ENCODE results near the gene CAMTA1. TPM values are rescaled to one million over a fixed set of nuclear protein-coding genes. Genes with fewer than 3 reads are reported as not detected.
A peak's percentile ranks its signal among the peaks of the same experiment; 100 is the strongest.

Gene CAMTA1
- polyA plus RNA-seq, 2 donors: 61.1 to 75.0 TPM

GRCh38 chr1:7298145-7298544 lies 512.9 kb downstream of the CAMTA1 start:
- no peaks in the 10 kb centered on the region for H3K27me3 ChIP-seq (ENCODE audit: control insufficient read depth in 1 of 2, insufficient read depth in 2 of 2, low read length in 2 of 2)
- no peaks in the 10 kb centered on the region for H3K9me3 ChIP-seq (ENCODE audit: control insufficient read depth in 2 of 2, insufficient read depth in 1 of 2, low read depth in 1 of 2, low read length in 1 of 2)
- H3K4me1 ChIP-seq (ENCODE audit: control insufficient read depth in 2 of 2, insufficient read depth in 2 of 2, low read length in 1 of 2): peaks cover 0 to 1% of the 10 kb centered on the region in 2 donors
- no peaks in the 10 kb centered on the region for H3K36me3 ChIP-seq (ENCODE audit: control insufficient read depth in 2 of 2, insufficient read depth in 2 of 2, low read length in 1 of 2)
- 63 to 64% methylated on average over 4 of the region's 4 CpGs for WGBS, 2 donors
- H3K4me3 ChIP-seq (ENCODE audit: low read depth in 1 of 2, low read length in 2 of 2): no peak overlapping the region
- H3K27ac ChIP-seq (ENCODE audit: low read depth in 2 of 2, low read length in 1 of 2): no peak overlapping the region

- H3K36me3 ChIP-seq (ENCODE audit: control insufficient read depth in 2 of 2, insufficient read depth in 2 of 2, low read length in 1 of 2): no peaks in the 10 kb centered on the region
- WGBS, 2 donors: 25 to 32% methylated on average over 4 of the region's 4 CpGs
- H3K4me3 ChIP-seq (ENCODE audit: low read depth in 1 of 2, low read length in 2 of 2): no peak overlapping the region
- no peaks in the 10 kb centered on the region for H3K27me3 ChIP-seq (ENCODE audit: control insufficient read depth in 1 of 2, insufficient read depth in 2 of 2, low read length in 2 of 2)
- H3K27ac ChIP-seq (ENCODE audit: low read depth in 2 of 2, low read length in 1 of 2): no peak overlapping the region
- peaks cover 0 to 1% of the 10 kb centered on the region in 2 donors for H3K4me1 ChIP-seq (ENCODE audit: control insufficient read depth in 2 of 2, insufficient read depth in 2 of 2, low read length in 1 of 2)
- H3K9me3 ChIP-seq (ENCODE audit: control insufficient read depth in 2 of 2, insufficient read depth in 1 of 2, low read depth in 1 of 2, low read length in 1 of 2): no peaks in the 10 kb centered on the region
Observed at GRCh38 chr1:7298749-7299151, 513.5 kb downstream of the CAMTA1 start.

GRCh38 chr1:7299329-7299799 lies 514.1 kb downstream of the CAMTA1 start:
- Histone ChIP-seq H3K27ac (ENCODE audit: low read depth in 2 of 2, low read length in 1 of 2) (peak overlapping the region in 1 of 2 donors; percentile 36), H3K9me3 (ENCODE audit: control insufficient read depth in 2 of 2, insufficient read depth in 1 of 2, low read depth in 1 of 2, low read length in 1 of 2) (no peaks in the 10 kb centered on the region), H3K27me3 (ENCODE audit: control insufficient read depth in 1 of 2, insufficient read depth in 2 of 2, low read length in 2 of 2) (no peaks in the 10 kb centered on the region), H3K36me3 (ENCODE audit: control insufficient read depth in 2 of 2, insufficient read depth in 2 of 2, low read length in 1 of 2) (no peaks in the 10 kb centered on the region), H3K4me1 (ENCODE audit: control insufficient read depth in 2 of 2, insufficient read depth in 2 of 2, low read length in 1 of 2) (peaks cover 0 to 1% of the 10 kb centered on the region in 2 donors), H3K4me3 (ENCODE audit: low read depth in 1 of 2, low read length in 2 of 2) (no peak overlapping the region)
- 10 to 24% methylated on average over 8 of the region's 8 CpGs for WGBS, 2 donors

GRCh38 chr1:7299994-7300393 lies 514.7 kb downstream of the CAMTA1 start:
- Histone ChIP-seq H3K27me3 (ENCODE audit: control insufficient read depth in 1 of 2, insufficient read depth in 2 of 2, low read length in 2 of 2) (no peaks in the 10 kb centered on the region), H3K4me3 (ENCODE audit: low read depth in 1 of 2, low read length in 2 of 2) (no peak overlapping the region), H3K36me3 (ENCODE audit: control insufficient read depth in 2 of 2, insufficient read depth in 2 of 2, low read length in 1 of 2) (no peaks in the 10 kb centered on the region), H3K4me1 (ENCODE audit: control insufficient read depth in 2 of 2, insufficient read depth in 2 of 2, low read length in 1 of 2) (peaks cover 0 to 1% of the 10 kb centered on the region in 2 donors), H3K9me3 (ENCODE audit: control insufficient read depth in 2 of 2, insufficient read depth in 1 of 2, low read depth in 1 of 2, low read length in 1 of 2) (no peaks in the 10 kb centered on the region), H3K27ac (ENCODE audit: low read depth in 2 of 2, low read length in 1 of 2) (no peak overlapping the region)
- 64 to 66% methylated on average over 2 of the region's 2 CpGs for WGBS, 2 donors

- no peak overlapping the region for H3K27ac ChIP-seq (ENCODE audit: low read depth in 2 of 2, low read length in 1 of 2)
- no peaks in the 10 kb centered on the region for H3K9me3 ChIP-seq (ENCODE audit: control insufficient read depth in 2 of 2, insufficient read depth in 1 of 2, low read depth in 1 of 2, low read length in 1 of 2)
- 71 to 75% methylated on average over 10 of the region's 10 CpGs for WGBS, 2 donors
- H3K4me1 ChIP-seq (ENCODE audit: control insufficient read depth in 2 of 2, insufficient read depth in 2 of 2, low read length in 1 of 2): peaks cover 0 to 1% of the 10 kb centered on the region in 2 donors
- H3K4me3 ChIP-seq (ENCODE audit: low read depth in 1 of 2, low read length in 2 of 2): no peak overlapping the region
- no peaks in the 10 kb centered on the region for H3K36me3 ChIP-seq (ENCODE audit: control insufficient read depth in 2 of 2, insufficient read depth in 2 of 2, low read length in 1 of 2)
- H3K27me3 ChIP-seq (ENCODE audit: control insufficient read depth in 1 of 2, insufficient read depth in 2 of 2, low read length in 2 of 2): no peaks in the 10 kb centered on the region
Observed at GRCh38 chr1:7300893-7301663, 515.8 kb downstream of the CAMTA1 start.

GRCh38 chr1:7301664-7301981 lies 516.4 kb downstream of the CAMTA1 start:
- 68 to 83% methylated on average over 7 of the region's 7 CpGs for WGBS, 2 donors
- Histone ChIP-seq H3K36me3 (ENCODE audit: control insufficient read depth in 2 of 2, insufficient read depth in 2 of 2, low read length in 1 of 2) (no peaks in the 10 kb centered on the region), H3K27me3 (ENCODE audit: control insufficient read depth in 1 of 2, insufficient read depth in 2 of 2, low read length in 2 of 2) (no peaks in the 10 kb centered on the region), H3K9me3 (ENCODE audit: control insufficient read depth in 2 of 2, insufficient read depth in 1 of 2, low read depth in 1 of 2, low read length in 1 of 2) (no peaks in the 10 kb centered on the region), H3K4me3 (ENCODE audit: low read depth in 1 of 2, low read length in 2 of 2) (no peak overlapping the region), H3K4me1 (ENCODE audit: control insufficient read depth in 2 of 2, insufficient read depth in 2 of 2, low read length in 1 of 2) (peaks cover 0 to 1% of the 10 kb centered on the region in 2 donors), H3K27ac (ENCODE audit: low read depth in 2 of 2, low read length in 1 of 2) (no peak overlapping the region)

GRCh38 chr1:7302126-7302525 lies 516.9 kb downstream of the CAMTA1 start:
- H3K27me3 ChIP-seq (ENCODE audit: control insufficient read depth in 1 of 2, insufficient read depth in 2 of 2, low read length in 2 of 2): no peaks in the 10 kb centered on the region
- H3K4me1 ChIP-seq (ENCODE audit: control insufficient read depth in 2 of 2, insufficient read depth in 2 of 2, low read length in 1 of 2): peaks cover 0 to 1% of the 10 kb centered on the region in 2 donors
- 80 to 84% methylated on average over 6 of the region's 6 CpGs for WGBS, 2 donors
- no peaks in the 10 kb centered on the region for H3K36me3 ChIP-seq (ENCODE audit: control insufficient read depth in 2 of 2, insufficient read depth in 2 of 2, low read length in 1 of 2)
- no peaks in the 10 kb centered on the region for H3K9me3 ChIP-seq (ENCODE audit: control insufficient read depth in 2 of 2, insufficient read depth in 1 of 2, low read depth in 1 of 2, low read length in 1 of 2)
- H3K27ac ChIP-seq (ENCODE audit: low read depth in 2 of 2, low read length in 1 of 2): no peak overlapping the region
- H3K4me3 ChIP-seq (ENCODE audit: low read depth in 1 of 2, low read length in 2 of 2): no peak overlapping the region

- 67% methylated on average over 5 of the region's 5 CpGs for WGBS, 2 donors
- Histone ChIP-seq H3K27ac (ENCODE audit: low read depth in 2 of 2, low read length in 1 of 2) (no peak overlapping the region), H3K27me3 (ENCODE audit: control insufficient read depth in 1 of 2, insufficient read depth in 2 of 2, low read length in 2 of 2) (no peaks in the 10 kb centered on the region), H3K4me1 (ENCODE audit: control insufficient read depth in 2 of 2, insufficient read depth in 2 of 2, low read length in 1 of 2) (peaks cover 0 to 1% of the 10 kb centered on the region in 2 donors), H3K9me3 (ENCODE audit: control insufficient read depth in 2 of 2, insufficient read depth in 1 of 2, low read depth in 1 of 2, low read length in 1 of 2) (no peaks in the 10 kb centered on the region), H3K4me3 (ENCODE audit: low read depth in 1 of 2, low read length in 2 of 2) (no peak overlapping the region), H3K36me3 (ENCODE audit: control insufficient read depth in 2 of 2, insufficient read depth in 2 of 2, low read length in 1 of 2) (no peaks in the 10 kb centered on the region)
Observed at GRCh38 chr1:7302873-7303272, 517.6 kb downstream of the CAMTA1 start.

- Histone ChIP-seq H3K4me1 (ENCODE audit: control insufficient read depth in 2 of 2, insufficient read depth in 2 of 2, low read length in 1 of 2) (peaks cover 0 to 1% of the 10 kb centered on the region in 2 donors), H3K36me3 (ENCODE audit: control insufficient read depth in 2 of 2, insufficient read depth in 2 of 2, low read length in 1 of 2) (no peaks in the 10 kb centered on the region), H3K9me3 (ENCODE audit: control insufficient read depth in 2 of 2, insufficient read depth in 1 of 2, low read depth in 1 of 2, low read length in 1 of 2) (no peaks in the 10 kb centered on the region), H3K27ac (ENCODE audit: low read depth in 2 of 2, low read length in 1 of 2) (no peak overlapping the region), H3K27me3 (ENCODE audit: control insufficient read depth in 1 of 2, insufficient read depth in 2 of 2, low read length in 2 of 2) (no peaks in the 10 kb centered on the region), H3K4me3 (ENCODE audit: low read depth in 1 of 2, low read length in 2 of 2) (no peak overlapping the region)
- 83 to 84% methylated on average over 8 of the region's 8 CpGs for WGBS, 2 donors
Observed at GRCh38 chr1:7303554-7304317, 518.5 kb downstream of the CAMTA1 start.
